Uterus (tissue), 2 donors: ENCODE results near the gene AGBL1.

Experiments used
- CTCF ChIP-seq, 4 experiments: fragments of 200-600 bp in 2 of 4; fragments of 450-650 bp in 2 of 4; sonication (generic) in 2 of 4; IDR thresholded peaks; one replicate each; pipeline ENCODE4 v1.5.1; 2016 to 2019; ENCODE audit warnings: antibody characterized with exemption in 4 of 4, mild to moderate bottlenecking in 2 of 4, moderate library complexity in 1 of 4
- POLR2A ChIP-seq, 2 donors: fragments of 450-650 bp; IDR thresholded peaks; one replicate each; pipeline ENCODE4 v1.6.1; 2016; ENCODE audit warnings: antibody characterized with exemption in 2 of 2, mild to moderate bottlenecking in 1 of 2, moderate library complexity in 1 of 2

GRCh38 chr15:86663304-86663703, 583.6 kb downstream of the AGBL1 start:
- TF ChIP-seq CTCF (IDR thresholded peaks at IDR 0.05), result no peak
- no peak for TF ChIP-seq POLR2A (IDR thresholded peaks at IDR 0.05)
